HepG2 (cell line): ENCODE results near the gene INTS15. TPM values are rescaled to one million over a fixed set of nuclear protein-coding genes. Genes with fewer than 3 reads are reported as not detected.
A peak's percentile ranks its signal among the peaks of the same experiment; 100 is the strongest.

ENCODE experiments used
- AGO2 ChIP-seq: fragments of 200-400 bp; formaldehyde crosslinking; optimal IDR thresholded peaks from 2 replicates; pipeline ENCODE3; 2017; ENCODE audit warnings: mild to moderate bottlenecking, low read depth, low read length, moderate library complexity
- BORCS8-MEF2B ChIP-seq: sonication (generic); formaldehyde crosslinking; IDR thresholded peaks from 2 replicates; pipeline ENCODE4 v1.8.0; 2022; ENCODE audit warnings: mild to moderate bottlenecking, missing genetic modification reagents
- ESRRA ChIP-seq: sonication (generic); formaldehyde crosslinking; IDR thresholded peaks from 2 replicates; pipeline ENCODE4 v1.5.1; 2020; ENCODE audit warnings: mild to moderate bottlenecking, low read depth, missing genetic modification reagents
- ETS1 ChIP-seq: sonication (generic); formaldehyde crosslinking; IDR thresholded peaks from 2 replicates; pipeline ENCODE4 v1.4.0; 2020; ENCODE audit warnings: missing genetic modification reagents
- FOXA3 ChIP-seq: IDR thresholded peaks from 2 replicates; pipeline ENCODE4 v1.6.1; 2016; ENCODE audit warnings: missing genetic modification reagents, missing compliant biosample characterization
- KDM2A ChIP-seq: sonication (generic); formaldehyde crosslinking; IDR thresholded peaks from 2 replicates; pipeline ENCODE4 v1.4.0; 2020; ENCODE audit warnings: low read depth, missing genetic modification reagents, borderline replicate concordance
- MAZ ChIP-seq, 2 experiments: sonication (generic) in 1 of 2; formaldehyde crosslinking in 1 of 2; IDR thresholded peaks; 2 replicates each; pipeline versions ENCODE4 v1.5.0 to v1.6.1; 2012 to 2020; ENCODE audit warnings: low read depth in 2 of 2, mild to moderate bottlenecking in 2 of 2, borderline replicate concordance in 1 of 2, improper control_type of control experiment in 1 of 2, low read length in 1 of 2, missing genetic modification reagents in 1 of 2, moderate library complexity in 1 of 2
- MTERF4 ChIP-seq: sonication (generic); formaldehyde crosslinking; IDR thresholded peaks from 2 replicates; pipeline ENCODE4 v1.8.0; 2023; ENCODE audit warnings: mild to moderate bottlenecking, missing genetic modification reagents
- MYC ChIP-seq: sonication (generic); formaldehyde crosslinking; IDR thresholded peaks from 2 replicates; pipeline ENCODE4 v1.9.0; 2021; ENCODE audit warnings: missing genetic modification reagents, borderline replicate concordance
- SALL1 ChIP-seq: sonication (generic); formaldehyde crosslinking; IDR thresholded peaks from 2 replicates; pipeline ENCODE4 v1.8.0; 2022; ENCODE audit warnings: mild to moderate bottlenecking, missing genetic modification reagents
- SAP130 ChIP-seq: IDR thresholded peaks from 2 replicates; pipeline ENCODE4 v1.6.1; 2016; ENCODE audit warnings: low read depth
- SIN3A ChIP-seq: IDR thresholded peaks from 2 replicates; pipeline ENCODE4 v1.6.1; 2011; ENCODE audit warnings: low read depth, mild to moderate bottlenecking, control low read depth, low read length, borderline replicate concordance
- TP53 ChIP-seq: sonication (generic); formaldehyde crosslinking; conservative IDR thresholded peaks from 2 replicates; pipeline ENCODE4 v1.4.0; 2020; ENCODE audit warnings: missing genetic modification reagents
- ZBTB38 ChIP-seq: sonication (generic); formaldehyde crosslinking; IDR thresholded peaks from 2 replicates; pipeline ENCODE4 v1.5.1; 2020; ENCODE audit warnings: mild to moderate bottlenecking, missing genetic modification reagents
- ZBTB43 ChIP-seq: sonication (generic); formaldehyde crosslinking; conservative IDR thresholded peaks from 2 replicates; pipeline ENCODE4 v1.4.0; 2020; ENCODE audit warnings: missing genetic modification reagents
- ZFX ChIP-seq: sonication (generic); formaldehyde crosslinking; IDR thresholded peaks from 2 replicates; pipeline ENCODE4 v1.4.0; 2020; ENCODE audit warnings: mild to moderate bottlenecking, low read depth, missing genetic modification reagents, moderate library complexity
- ZNF234 ChIP-seq: sonication (generic); formaldehyde crosslinking; conservative IDR thresholded peaks from 2 replicates; pipeline ENCODE4 v1.5.1; 2020; ENCODE audit warnings: mild to moderate bottlenecking, missing genetic modification reagents
- ZNF768 ChIP-seq: sonication (generic); formaldehyde crosslinking; IDR thresholded peaks from 2 replicates; pipeline ENCODE4 v1.4.0; 2020; ENCODE audit warnings: missing genetic modification reagents
- ZSCAN29 ChIP-seq: sonication (generic); formaldehyde crosslinking; conservative IDR thresholded peaks from 2 replicates; pipeline ENCODE4 v1.4.0; 2020; ENCODE audit warnings: mild to moderate bottlenecking, missing genetic modification reagents
- ZZZ3 ChIP-seq: sonication (generic); formaldehyde crosslinking; IDR thresholded peaks from 2 replicates; pipeline ENCODE4 v1.4.0; 2020; ENCODE audit warnings: missing genetic modification reagents, mild to moderate bottlenecking, borderline replicate concordance
- polyA plus RNA-seq, 8 experiments: library from polyadenylated mRNA; depleted of rRNA in 3 of 8; stranded (reverse) in 7 of 8; unstranded in 1 of 8; fragments of >200 nt; fragmentation: Illumina TruSeq in 4 of 8; extraction: Trizol in 4 of 8; gene quantifications; 2 replicates each; pipeline versions ENCODE4 v1.2.1 to v1.2.3, GENCODE V29; 2011 to 2016; ENCODE audit warnings: low read depth in 4 of 8, missing spikeins in 1 of 8, mixed read lengths in 1 of 8; ENCODE audit not compliant: insufficient read depth in 1 of 8
- total RNA-seq, 5 experiments: library from RNA; depleted of rRNA; stranded (reverse); fragments of >200 nt; fragmentation: Illumina TruSeq; extraction: Trizol; gene quantifications; 2 replicates each; pipeline ENCODE4 v1.2.3, GENCODE V29; 2016; ENCODE audit warnings: low read depth in 1 of 5
- TF ChIP-seq, protein P1 (sequence below): sonication (generic); formaldehyde crosslinking; IDR thresholded peaks from 2 replicates; pipeline ENCODE4 v1.8.0; 2022; ENCODE audit warnings: missing genetic modification reagents, mild to moderate bottlenecking, borderline replicate concordance

The INTS15 gene
- total and polyA plus RNA-seq, 2 of the 13 experiments (the other 11 are each of a cell fraction or from before 2014, with no cell fraction given): 16.3 to 25.7 TPM

- TF ChIP-seq FOXA3 (CRISPR knock-in tag): 0 out of 2 replicates have a peak, but pooled peaks have one; percentile 15
- peak; percentile 40; the same call in 1 of the 2 replicates for TF ChIP-seq SALL1 (CRISPR knock-in tag)
- TF ChIP-seq KDM2A (CRISPR knock-in tag): peak; percentile 25; the same call in 1 of the 2 replicates
- peak; percentile 41; the same call in 1 of the 2 replicates for TF ChIP-seq MYC (CRISPR knock-in tag)
- TF ChIP-seq, protein P1, sequence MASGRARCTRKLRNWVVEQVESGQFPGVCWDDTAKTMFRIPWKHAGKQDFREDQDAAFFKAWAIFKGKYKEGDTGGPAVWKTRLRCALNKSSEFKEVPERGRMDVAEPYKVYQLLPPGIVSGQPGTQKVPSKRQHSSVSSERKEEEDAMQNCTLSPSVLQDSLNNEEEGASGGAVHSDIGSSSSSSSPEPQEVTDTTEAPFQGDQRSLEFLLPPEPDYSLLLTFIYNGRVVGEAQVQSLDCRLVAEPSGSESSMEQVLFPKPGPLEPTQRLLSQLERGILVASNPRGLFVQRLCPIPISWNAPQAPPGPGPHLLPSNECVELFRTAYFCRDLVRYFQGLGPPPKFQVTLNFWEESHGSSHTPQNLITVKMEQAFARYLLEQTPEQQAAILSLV (CRISPR knock-in tag): no peak
- TF ChIP-seq SAP130: peak; percentile 27; the same call in 1 of the 2 replicates
- peak; percentile 55; the same call in 1 of the 2 replicates for TF ChIP-seq BORCS8-MEF2B (CRISPR knock-in tag)
- 0 out of 2 replicates have a peak, but pooled peaks have one; percentile 23 for TF ChIP-seq SIN3A
- TF ChIP-seq ZBTB43 (CRISPR knock-in tag): no peak
- no peak for TF ChIP-seq MAZ (IDR thresholded peaks at IDR 0.05; ENCODE audit: borderline replicate concordance, low read depth, low read length)
- TF ChIP-seq MAZ (CRISPR knock-in tag; IDR thresholded peaks at IDR 0.05; ENCODE audit: low read depth): peak; percentile 38; the same call in 1 of the 2 replicates
- TF ChIP-seq TP53 (CRISPR knock-in tag): no peak
- no peak for TF ChIP-seq ZNF234
- no peak for TF ChIP-seq ETS1 (CRISPR knock-in tag)
- 0 out of 2 replicates have a peak, but pooled peaks have one; percentile 21 for TF ChIP-seq ESRRA
- peak; percentile 61; the same call in 1 of the 2 replicates for TF ChIP-seq ZNF768 (CRISPR knock-in tag)
- peak; percentile 38; the same call in 1 of the 2 replicates for TF ChIP-seq ZZZ3 (CRISPR knock-in tag)
- 0 out of 2 replicates have a peak, but pooled peaks have one; percentile 21 for TF ChIP-seq ZBTB38 (CRISPR knock-in tag)
- TF ChIP-seq ZFX (CRISPR knock-in tag): peak; percentile 62
- TF ChIP-seq ZSCAN29 (CRISPR knock-in tag): no peak
- TF ChIP-seq AGO2: peak; percentile 17
- no peak for TF ChIP-seq MTERF4 (CRISPR knock-in tag)
Observed at GRCh38 chr7:6614953-6615722, 25.3 kb downstream of the INTS15 start, which contains the start of gene ZNF853 (continued).
